Small intestine (tissue), 7 donors: ENCODE data around the gene TRIM67. TPM values are rescaled to one million over a fixed set of nuclear protein-coding genes. Genes with fewer than 3 reads are reported as not detected.
"Not testable (repeated sequence)": the region's sequence is repeated elsewhere in the genome, so short reads cannot be mapped to it uniquely, and the experiment has no call there.

Source experiments
- DNase-seq, 2 donors: peaks; one replicate each; pipeline versions ENCODE4 v3.0.0 to v3.0.0-alpha.2; 2013
- FAIRE-seq: peaks from 2 replicates; lab custom pipeline; 2012; peaks lifted over from hg19 to GRCh38; lab: Jason Lieb, UNC
- H3K27ac ChIP-seq, 3 donors: one replicate each; pipeline ENCODE4 v1.5.1; 2013; ENCODE audit warnings: low read length in 2 of 3, mild to moderate bottlenecking in 2 of 3, control low read depth in 1 of 3, inconsistent platforms in 1 of 3, low read depth in 1 of 3, moderate library complexity in 1 of 3
- H3K27me3 ChIP-seq, 3 donors: one replicate each; pipeline ENCODE4 v1.6.1; 2013; ENCODE audit warnings: low read length in 3 of 3, inconsistent platforms in 1 of 3; ENCODE audit not compliant: control insufficient read depth in 3 of 3, insufficient read depth in 3 of 3
- H3K36me3 ChIP-seq, 3 donors: one replicate each; pipeline ENCODE4 v1.6.1; 2013; ENCODE audit warnings: low read length in 3 of 3, inconsistent platforms in 1 of 3, low read depth in 1 of 3, mild to moderate bottlenecking in 1 of 3, moderate library complexity in 1 of 3; ENCODE audit not compliant: control insufficient read depth in 3 of 3, insufficient read depth in 2 of 3
- H3K4me1 ChIP-seq, 3 donors: one replicate each; pipeline ENCODE4 v1.6.1; 2013; ENCODE audit warnings: low read length in 2 of 3, inconsistent platforms in 1 of 3, low read depth in 1 of 3, mild to moderate bottlenecking in 1 of 3, moderate library complexity in 1 of 3; ENCODE audit not compliant: control insufficient read depth in 3 of 3, insufficient read depth in 2 of 3
- H3K4me3 ChIP-seq, 3 donors: one replicate each; pipeline ENCODE4 v1.5.1; 2013; ENCODE audit warnings: low read length in 3 of 3, control low read depth in 1 of 3, inconsistent platforms in 1 of 3, low read depth in 1 of 3, mild to moderate bottlenecking in 1 of 3, moderate library complexity in 1 of 3
- H3K9me3 ChIP-seq, 2 donors: one replicate each; pipeline ENCODE4 v1.6.1; 2013; ENCODE audit warnings: low read depth in 1 of 2, low read length in 1 of 2; ENCODE audit not compliant: control insufficient read depth in 2 of 2, insufficient read depth in 1 of 2
- WGBS, 3 donors: extraction: QIAGEN DNeasy Blood & Tissue Kit; methylation state at CpG; one replicate each; pipeline ENCODE4 v1.1.7; 2013; 5-methylcytosine and 5-hydroxymethylcytosine counted together
- polyA plus RNA-seq, 4 donors: library from polyadenylated mRNA; stranded (reverse) in 3 of 4; unstranded in 1 of 4; fragments of 200-250 nt in 3 of 4; fragments of 120-200 nt in 1 of 4; gene quantifications; one replicate each; pipeline versions ENCODE4 v1.2.1 to v1.2.3, GENCODE V29; 2013
- donor health status: healthy with polysubstance abuse.
- donor health status: control.
- donor health status: control.
- donor health status: Bipolar disorder and iron deficiency.
- donor health status: healthy.

The TRIM67 gene
- polyA plus RNA-seq, 4 donors: under 0.01 to 0.39 (median 0.21) TPM; not detected in 1

DNA sequence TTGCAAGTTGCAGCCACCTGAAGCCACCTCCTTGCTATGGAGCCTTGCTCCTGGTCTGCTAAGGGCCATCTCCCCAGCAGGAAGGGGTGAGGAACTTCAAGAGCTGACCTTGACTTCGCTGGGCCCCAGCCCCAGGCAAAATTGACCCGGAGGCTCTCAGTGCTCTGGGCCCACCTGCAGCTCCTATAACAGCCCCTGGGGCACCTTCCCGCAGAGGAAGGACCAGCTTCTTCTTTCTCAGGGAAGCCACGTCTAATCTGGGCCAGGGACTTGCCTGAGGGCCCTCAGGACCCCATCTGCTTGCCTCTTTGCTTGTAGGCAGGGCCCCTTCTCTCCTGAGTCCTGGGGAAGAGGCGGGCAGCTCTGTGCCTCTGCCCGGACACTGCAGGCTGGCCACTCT is 48.3 kb downstream of the TRIM67 start:
- Histone ChIP-seq H3K4me3 (no peak overlapping the region), H3K27me3 (no peaks in the 10 kb centered on the region), H3K4me1 (peaks cover 0 to 10% (median 0%) of the 10 kb centered on the region in 3 donors), H3K36me3 (no peaks in the 10 kb centered on the region), H3K27ac (no peak overlapping the region), H3K9me3 (no peaks in the 10 kb centered on the region)
- no peak for FAIRE-seq
- DNase-seq: no peak
- 90 to 94% (median 91%) methylated on average over 5 to 6 of the region's 6 CpGs for WGBS, 3 donors

DNA sequence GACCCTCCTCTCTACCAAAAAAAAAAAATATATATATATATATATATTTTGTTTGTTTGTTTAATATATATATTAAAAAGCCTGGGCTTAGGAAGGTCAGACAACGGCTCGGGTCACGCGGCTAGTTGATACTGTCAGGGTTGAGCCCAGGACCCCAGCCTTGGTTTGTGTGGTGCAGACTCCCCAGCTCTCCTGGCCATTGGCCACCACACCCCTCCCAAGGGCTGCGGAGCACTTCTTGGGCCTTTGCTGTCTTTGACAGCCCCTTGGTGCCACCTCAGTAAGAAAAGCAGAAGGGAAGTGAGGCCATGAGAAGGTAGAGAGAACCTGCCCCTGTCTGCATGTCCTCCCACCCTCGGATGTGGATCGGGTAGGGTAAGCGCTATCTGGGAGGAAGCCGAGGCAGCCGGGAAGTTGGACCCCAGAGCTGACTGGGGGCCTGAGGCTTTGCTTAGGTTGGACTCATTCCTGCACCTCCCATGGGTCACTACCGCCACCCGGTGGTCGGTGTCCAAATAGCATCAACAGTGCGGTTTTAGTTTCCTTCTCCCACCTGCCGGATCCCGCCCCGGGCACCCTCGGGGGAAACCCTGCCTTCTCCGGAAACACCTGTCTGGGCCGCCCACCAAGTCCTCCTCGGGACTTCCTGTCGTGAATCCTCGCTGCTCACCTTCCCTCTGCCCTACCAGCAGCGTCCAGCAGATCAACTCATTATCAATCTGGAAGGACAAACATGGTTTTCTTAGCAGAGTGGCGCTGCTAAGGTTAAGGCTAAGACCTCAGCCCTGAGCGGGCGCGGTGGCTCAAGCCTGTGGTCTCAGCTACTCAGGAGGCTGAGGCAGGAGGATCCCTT is 49.4 kb downstream of the TRIM67 start:
- H3K27ac ChIP-seq: peak overlapping the region; percentile 13 to 73 (median 28)
- 15 to 17% (median 17%) methylated on average over 28 of the region's 28 CpGs for WGBS, 3 donors
- no peak for FAIRE-seq

DNA sequence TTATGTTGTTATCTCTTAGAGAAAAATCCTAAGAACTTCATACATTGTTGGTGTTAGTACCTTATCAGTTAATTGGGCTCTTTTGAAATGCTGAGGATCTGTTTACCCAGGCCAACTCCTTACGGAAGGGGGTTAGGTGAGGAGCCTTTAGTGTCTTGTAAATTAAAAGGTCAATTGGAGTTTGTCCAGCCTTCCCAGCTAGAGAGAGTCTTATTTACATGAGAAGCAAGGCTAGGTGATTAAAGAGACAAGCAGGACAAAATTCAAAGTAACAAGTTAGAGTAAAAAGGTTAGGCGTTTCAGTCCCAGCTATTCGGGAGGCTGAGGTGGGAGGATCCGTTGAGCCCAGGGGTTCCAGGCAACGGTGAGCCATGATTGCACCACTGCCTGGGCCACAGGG is 50.4 kb downstream of the TRIM67 start:
- H3K4me1 ChIP-seq: peaks cover 0 to 23% (median 0%) of the 10 kb centered on the region in 3 donors
- H3K27ac ChIP-seq, FAIRE-seq, H3K4me3 ChIP-seq, H3K27me3 ChIP-seq, H3K9me3 ChIP-seq, H3K36me3 ChIP-seq: not testable (repeated sequence)
- DNase-seq: peak; percentile 51 to 54
- 22 to 49% (median 43%) methylated on average over 5 of the region's 5 CpGs for WGBS, 3 donors

More for the DNA sequence above, 49.4 kb downstream of the TRIM67 start:
- Histone ChIP-seq H3K4me1 (peaks cover 0 to 17% (median 0%) of the 10 kb centered on the region in 3 donors), H3K4me3 (peak overlapping the region in 2 of 3 donors; percentile 39 to 53), H3K36me3 (no peaks in the 10 kb centered on the region), H3K27me3 (no peaks in the 10 kb centered on the region), H3K9me3 (no peaks in the 10 kb centered on the region)
- peak; percentile 87 to 94 for DNase-seq

DNA sequence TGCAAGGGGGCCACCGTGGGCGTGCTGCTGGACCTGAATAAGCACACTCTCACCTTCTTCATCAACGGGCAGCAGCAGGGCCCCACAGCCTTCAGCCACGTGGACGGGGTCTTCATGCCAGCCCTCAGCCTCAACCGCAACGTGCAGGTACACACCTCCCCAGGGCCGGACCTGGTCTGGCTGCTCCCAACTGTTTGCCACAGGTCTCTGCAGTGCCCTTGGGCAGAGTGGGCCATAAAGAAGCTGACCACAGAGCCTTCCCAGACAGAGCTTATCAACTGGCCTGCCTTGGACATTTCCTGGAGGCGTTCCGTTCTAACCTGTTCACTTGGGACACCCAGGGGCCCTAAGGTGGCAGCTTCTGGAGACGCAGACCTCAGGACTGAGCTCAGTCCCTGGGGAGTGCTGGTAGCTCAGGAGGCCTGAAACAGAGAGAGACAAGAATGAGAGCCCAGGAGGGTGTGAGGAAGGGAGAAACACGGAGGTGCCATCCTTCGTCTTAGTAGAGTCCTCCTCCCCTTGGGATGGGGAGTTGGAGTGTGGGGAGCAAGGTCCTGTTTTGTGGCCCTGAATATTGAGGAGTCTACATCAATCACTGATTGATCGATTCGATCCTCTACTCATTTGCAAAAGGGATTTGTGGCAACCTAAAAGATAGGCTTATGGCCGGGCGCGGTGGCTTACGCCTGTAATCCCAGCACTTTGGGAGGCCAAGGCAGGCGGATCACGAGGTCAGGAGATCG is 52.1 kb downstream of the TRIM67 start:
- H3K9me3 ChIP-seq: no peaks in the 10 kb centered on the region
- no peak overlapping the region for H3K27ac ChIP-seq
- FAIRE-seq (no peak), DNase-seq (no peak)
- WGBS, 3 donors: 92 to 95% (median 94%) methylated on average over 22 of the region's 22 CpGs
- H3K4me1 ChIP-seq: peaks cover 0 to 23% (median 0%) of the 10 kb centered on the region in 3 donors
- no peaks in the 10 kb centered on the region for H3K36me3 ChIP-seq
- H3K27me3 ChIP-seq: no peaks in the 10 kb centered on the region
- no peak overlapping the region for H3K4me3 ChIP-seq

DNA sequence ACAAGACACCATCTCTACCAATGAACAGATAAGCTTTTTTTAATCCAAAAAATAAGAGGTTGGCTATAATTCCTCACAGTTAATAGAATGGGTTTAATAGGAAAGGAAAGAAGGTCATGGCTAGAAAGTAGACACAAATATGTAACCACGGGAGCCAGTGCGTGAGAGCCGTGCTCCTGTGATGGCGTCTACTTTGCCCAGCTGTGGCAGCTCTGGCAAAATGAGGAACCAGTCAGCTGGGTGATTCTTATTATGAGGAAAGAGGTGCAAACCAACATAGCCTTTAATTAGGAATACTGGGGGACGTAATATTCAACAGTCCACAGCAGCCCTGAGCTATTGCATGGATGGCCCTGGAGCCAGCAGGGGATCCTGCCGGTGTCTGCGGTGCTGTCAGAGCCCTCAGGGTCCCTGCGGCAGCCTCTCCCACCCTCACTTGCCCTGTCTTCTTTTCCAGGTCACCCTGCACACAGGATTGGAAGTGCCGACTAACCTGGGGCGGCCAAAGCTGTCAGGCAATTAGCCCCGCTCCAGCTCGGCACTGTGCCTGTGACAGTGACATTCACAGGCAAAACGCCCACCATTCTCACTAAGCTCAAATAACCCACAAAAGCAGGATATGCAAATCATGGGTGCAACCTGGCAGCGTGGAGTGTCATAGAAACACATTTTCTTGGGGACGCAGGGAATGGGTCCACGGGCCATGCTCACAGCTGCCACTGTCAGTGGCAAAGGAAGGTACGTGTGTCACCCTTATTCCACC is 53.2 kb downstream of the TRIM67 start:
- FAIRE-seq (no peak), DNase-seq (no peak)
- H3K9me3 ChIP-seq: no peaks in the 10 kb centered on the region
- H3K27ac ChIP-seq: no peak overlapping the region
- 72 to 90% (median 82%) methylated on average over 17 of the region's 17 CpGs for WGBS, 3 donors
- peaks cover 0 to 23% (median 0%) of the 10 kb centered on the region in 3 donors for H3K4me1 ChIP-seq
- no peaks in the 10 kb centered on the region for H3K36me3 ChIP-seq
- no peak overlapping the region for H3K4me3 ChIP-seq
- no peaks in the 10 kb centered on the region for H3K27me3 ChIP-seq

DNA sequence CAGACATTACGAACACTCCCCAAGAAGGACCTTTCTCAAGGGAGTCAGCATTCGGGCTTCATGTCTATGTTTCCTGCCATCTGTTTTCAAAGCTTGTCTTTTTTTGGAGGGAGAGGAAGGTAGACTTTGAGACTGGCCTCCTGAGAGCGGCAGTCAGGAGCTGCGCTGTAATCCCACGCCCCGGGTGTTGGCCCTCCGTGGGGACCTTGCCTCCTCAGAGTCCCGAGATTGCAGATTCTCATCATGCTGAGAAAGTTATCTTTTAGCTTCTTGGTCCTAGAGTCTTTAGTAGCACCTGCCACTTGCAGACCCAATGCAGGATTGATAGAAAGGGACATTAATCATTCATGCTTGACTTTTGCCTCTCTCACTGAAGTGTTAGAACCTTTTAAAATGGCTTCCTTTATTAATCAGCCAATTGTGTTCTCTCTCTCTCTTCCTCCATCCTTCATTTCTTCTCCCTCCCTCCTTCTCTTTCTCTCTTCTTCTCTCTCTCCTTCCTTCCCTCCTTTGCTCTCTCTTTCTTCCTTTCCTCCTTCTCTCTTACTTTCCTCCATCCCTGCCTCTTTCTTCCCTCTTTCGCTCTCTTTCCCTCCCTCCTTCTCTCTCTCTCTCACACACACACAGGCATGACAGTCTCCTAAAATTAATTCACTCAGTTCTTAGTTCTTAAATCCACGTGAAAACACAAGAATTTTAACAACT is 54.0 kb downstream of the TRIM67 start:
- Histone ChIP-seq H3K4me1 (peaks cover 0 to 23% (median 0%) of the 10 kb centered on the region in 3 donors), H3K9me3 (no peaks in the 10 kb centered on the region), H3K27me3 (no peaks in the 10 kb centered on the region), H3K27ac (peak overlapping the region in 1 of 3 donors; percentile 3), H3K4me3 (no peak overlapping the region), H3K36me3 (no peaks in the 10 kb centered on the region)
- DNase-seq (peak in 1 of 2 donors; percentile 30), FAIRE-seq (no peak)
- 46 to 67% (median 51%) methylated on average over 10 of the region's 10 CpGs for WGBS, 3 donors

DNA sequence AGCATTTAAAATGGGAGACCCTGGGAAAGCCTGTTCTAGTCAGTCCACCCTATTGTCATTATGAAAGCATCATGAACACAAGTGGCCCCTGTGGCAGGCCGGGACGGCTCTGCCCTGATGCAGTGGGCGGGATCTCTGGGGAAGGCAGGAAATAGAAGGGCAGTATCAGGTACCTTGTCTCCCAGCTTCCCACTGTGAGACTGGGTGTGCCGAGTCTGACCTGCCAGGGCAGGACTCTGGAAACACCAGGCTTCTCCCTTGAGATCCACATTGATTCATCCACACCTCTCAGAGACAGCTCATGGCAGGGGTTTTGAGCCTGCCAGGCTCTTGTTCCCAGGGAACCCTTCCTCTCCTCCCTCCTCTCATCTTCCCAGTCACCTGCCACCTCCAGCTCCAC is 54.6 kb downstream of the TRIM67 start:
- Histone ChIP-seq H3K4me3 (no peak overlapping the region), H3K27ac (no peak overlapping the region), H3K9me3 (no peaks in the 10 kb centered on the region), H3K4me1 (peaks cover 0 to 19% (median 0%) of the 10 kb centered on the region in 3 donors), H3K27me3 (no peaks in the 10 kb centered on the region), H3K36me3 (peaks cover 0 to 1% (median 0%) of the 10 kb centered on the region in 3 donors)
- no peak for FAIRE-seq
- peak; percentile 71 to 80 for DNase-seq
- WGBS, 3 donors: 7 to 31% (median 22%) methylated on average over 4 of the region's 4 CpGs
